Ureter (tissue), 1 donor: ENCODE measurements around the gene ADGRD1. TPM values are rescaled to one million over a fixed set of nuclear protein-coding genes. Genes with fewer than 3 reads are reported as not detected.
"Not testable (repeated sequence)": the region's sequence is repeated elsewhere in the genome, so short reads cannot be mapped to it uniquely, and the experiment has no call there.

Source experiments
- DNase-seq: peaks from one replicate; pipeline ENCODE4 v3.0.0-alpha.2; 2020; ENCODE audit warnings: low spot score
- total RNA-seq: library from RNA; stranded (reverse); gene quantifications from one replicate; pipeline ENCODE4 v1.2.4, GENCODE V29; 2023
- donor health status: DM: yes; HTN: yes; CAD: no.

Gene ADGRD1
- total RNA-seq, 1 donor from 2014 or later, result 80.2 TPM

DNA sequence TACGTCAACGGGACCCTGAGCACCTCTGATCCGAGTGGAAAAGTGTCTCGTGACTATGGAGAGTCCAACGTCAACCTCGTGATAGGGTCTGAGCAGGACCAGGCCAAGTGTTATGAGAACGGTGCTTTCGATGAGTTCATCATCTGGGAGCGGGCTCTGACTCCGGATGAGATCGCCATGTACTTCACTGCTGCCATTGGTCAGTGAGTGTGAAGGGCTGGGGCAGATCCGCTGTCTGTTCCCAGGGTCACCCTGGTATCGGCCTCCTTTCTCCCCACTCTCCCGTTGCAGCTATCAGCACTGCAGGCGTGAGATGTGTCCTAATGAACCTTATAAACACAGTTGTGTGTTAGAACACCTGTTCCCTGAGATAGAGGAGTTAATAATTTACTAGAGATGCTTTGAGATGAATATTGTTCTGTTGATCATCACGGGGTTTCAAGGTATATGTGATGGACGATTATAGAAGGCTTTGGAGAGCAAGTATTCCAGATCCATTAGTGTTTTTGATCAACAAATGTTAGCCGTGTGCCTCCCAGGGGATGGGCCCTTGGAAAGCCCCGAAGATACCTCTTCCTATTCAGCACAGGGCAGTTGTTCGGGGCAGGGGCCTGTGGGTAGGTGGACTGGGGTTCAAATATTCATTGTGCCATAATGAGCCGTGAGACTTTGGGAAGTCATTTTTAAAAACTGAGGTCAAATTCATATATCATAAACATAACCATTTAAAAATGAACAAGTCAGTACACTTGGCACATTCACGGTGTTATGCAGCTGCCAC, 33.6 kb downstream of the ADGRD1 start:
- DNase-seq, result no peak

GRCh38 chr12:130988261-130988660, 34.6 kb downstream of the ADGRD1 start:
- DNase-seq, result no peak

- DNase-seq, result no peak
These were observed 35.0 kb downstream of the ADGRD1 start for GRCh38 chr12:130988751-130989150.

DNA sequence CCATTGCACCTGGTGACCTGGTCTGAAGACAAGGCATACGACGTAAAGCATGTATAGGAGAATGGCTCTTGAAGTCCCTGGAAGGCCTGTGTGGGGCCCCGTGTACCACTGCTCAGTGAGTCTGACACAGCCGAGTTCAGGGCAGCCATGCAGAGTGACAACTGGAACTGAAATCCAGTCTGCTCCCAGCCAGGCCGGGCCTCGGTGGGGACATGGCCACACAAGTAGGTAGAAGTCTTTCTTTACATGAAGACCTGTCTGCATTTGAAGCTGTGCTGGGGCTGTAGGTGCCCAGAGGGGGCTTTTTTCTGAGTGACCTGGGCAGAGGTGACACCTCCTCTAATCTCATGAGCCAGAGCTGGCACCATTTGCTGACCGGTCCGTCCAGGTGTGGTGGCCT, 35.7 kb downstream of the ADGRD1 start:
- no peak for DNase-seq

- DNase-seq, result no peak
These were observed 36.3 kb downstream of the ADGRD1 start for GRCh38 chr12:130990034-130990433.

- DNase-seq, result no peak
These were observed 38.7 kb downstream of the ADGRD1 start for GRCh38 chr12:130992448-130992847.

DNA sequence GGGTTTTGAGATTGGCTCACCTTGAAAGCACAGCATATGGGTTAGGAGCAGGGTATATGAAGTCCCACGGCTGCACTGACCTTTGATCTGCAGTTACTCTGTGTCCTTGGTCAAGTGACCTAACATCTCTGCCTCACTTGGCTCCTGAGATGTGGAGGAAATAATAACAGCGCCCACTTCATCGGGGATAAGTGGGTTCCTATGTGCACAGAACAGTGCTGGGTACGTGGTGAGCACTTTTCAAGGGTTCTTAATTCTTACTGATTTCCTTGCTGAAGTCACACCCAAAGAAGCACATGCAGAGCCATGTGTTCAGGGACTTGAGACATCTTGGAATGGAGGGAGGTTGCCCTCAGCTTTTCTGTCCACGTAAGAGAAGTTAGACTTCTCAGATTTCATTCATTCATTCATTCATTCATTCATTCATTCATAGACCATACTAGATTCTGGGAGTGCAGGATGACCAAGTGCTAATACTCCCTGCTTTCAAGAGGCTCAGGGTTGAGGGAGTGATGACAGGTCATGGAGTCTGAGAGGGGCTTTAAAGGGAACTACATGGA, 39.4 kb downstream of the ADGRD1 start:
- no peak for DNase-seq

DNA sequence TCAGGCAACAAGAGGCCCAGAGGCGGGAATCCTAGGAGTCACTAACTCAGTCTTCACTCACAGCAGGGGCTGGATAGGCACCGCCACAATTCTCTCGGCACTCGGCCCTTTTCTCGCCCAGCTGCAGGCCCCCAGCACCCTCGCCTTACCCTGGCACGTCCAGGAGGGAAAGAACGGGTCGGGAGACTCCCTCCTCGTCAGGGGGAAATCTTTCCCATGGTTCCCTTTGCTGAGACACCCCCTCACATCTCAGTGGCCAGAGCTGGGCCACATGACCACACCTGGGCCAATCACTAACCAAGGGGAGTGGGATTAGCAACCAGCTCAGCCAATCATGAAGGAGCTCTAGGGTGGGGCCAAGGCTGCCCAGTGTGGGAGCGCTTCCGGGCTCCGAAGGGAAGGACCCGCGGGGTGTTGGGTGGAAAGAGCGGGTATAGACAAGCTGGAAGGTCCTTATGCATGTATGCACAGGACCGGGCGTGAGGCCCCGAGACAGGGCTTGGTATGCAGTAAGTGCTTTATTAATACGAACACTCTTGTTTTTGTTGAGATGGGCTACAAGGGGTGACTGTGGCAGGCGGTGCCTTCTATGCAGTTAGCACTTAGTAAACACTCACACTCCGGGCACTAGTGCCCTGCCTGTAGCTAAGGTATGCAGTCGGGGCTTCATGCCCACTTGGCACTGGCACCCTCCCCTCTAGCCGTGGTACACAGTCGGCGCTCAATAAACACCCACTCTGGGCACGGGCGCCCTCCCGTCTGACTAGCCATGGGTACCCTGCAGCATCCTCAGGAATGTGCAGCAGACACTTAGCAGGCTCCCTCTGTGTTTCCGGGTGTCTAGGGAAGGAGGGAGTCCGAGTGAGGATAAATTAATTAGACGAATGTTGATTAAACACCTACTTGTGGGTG, 40.3 kb downstream of the ADGRD1 start:
- no peak for DNase-seq

- DNase-seq, result no peak
These were observed 41.2 kb downstream of the ADGRD1 start for GRCh38 chr12:130994821-130995375.

DNA sequence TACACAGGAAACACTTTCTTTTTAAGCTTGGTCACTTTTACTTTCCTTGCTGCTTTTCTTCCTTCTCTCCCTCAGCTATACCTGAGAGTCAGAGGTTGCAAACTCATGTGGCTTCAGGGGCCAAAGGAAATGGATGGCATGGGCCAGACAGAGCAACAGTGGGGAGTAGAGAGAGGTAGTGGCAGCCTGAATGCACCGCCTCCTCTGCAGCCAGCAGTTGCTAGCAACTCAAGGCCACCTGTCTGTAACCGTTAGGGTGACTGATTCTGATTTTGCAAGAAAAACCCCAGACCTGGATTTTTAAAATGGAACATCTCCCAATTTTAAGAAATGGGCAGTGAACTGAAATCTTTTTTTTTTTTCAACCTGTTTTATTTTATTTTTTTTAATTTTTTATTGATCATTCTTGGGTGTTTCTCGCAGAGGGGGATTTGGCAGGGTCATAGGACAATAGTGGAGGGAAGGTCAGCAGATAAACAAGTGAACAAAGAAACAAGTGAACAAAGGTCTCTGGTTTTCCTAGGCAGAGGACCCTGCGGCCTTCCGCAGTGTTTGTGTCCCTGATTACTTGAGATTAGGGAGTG, 41.8 kb downstream of the ADGRD1 start:
- not testable (repeated sequence) for DNase-seq

GRCh38 chr12:130998136-130998535, 44.4 kb downstream of the ADGRD1 start:
- DNase-seq, result no peak

DNA sequence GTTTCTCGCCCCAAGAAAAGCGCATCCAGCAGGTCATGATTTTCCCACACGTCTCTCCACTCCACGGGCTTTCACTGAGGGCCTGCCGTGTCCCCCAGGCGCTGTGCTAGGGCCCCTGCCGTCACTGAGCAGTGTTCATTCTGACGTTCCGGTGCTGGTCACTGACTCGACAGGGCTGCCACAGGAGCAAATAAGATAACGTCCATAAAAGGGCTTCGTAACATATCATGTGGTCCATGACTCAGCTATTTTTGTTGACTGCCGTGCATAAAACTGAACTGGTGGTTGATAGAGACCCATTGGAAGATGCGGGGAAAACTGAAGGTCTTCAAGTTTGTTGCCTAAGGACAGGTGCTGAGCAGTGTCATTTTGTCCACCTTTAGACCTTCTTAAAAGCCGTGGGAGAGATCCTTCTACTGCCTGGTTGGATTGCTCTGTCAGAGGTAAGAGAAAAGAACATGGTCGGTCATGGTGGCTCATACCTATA, 46.3 kb downstream of the ADGRD1 start:
- no peak for DNase-seq

DNA sequence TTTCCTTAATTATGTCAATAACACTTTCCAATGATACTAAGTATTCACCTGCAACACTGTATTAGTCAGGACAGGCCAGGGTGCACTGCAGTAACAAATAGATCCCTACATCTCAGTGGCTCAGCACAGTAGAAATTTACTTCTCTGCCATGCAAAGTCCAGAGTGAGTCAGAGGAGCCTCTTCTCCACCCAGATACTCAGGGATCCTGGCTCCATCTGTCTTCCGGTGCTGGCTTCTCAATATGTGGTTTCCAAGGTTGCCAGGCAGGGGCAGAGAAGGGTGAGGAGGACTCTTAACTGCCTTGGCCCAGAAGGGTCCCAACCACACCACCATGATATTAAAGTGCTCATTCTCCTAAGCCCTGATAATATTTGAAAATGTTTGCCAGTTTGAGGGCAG, 47.8 kb downstream of the ADGRD1 start:
- no peak for DNase-seq

- no peak for DNase-seq
These were observed 48.5 kb downstream of the ADGRD1 start for GRCh38 chr12:131002216-131002631.

DNA sequence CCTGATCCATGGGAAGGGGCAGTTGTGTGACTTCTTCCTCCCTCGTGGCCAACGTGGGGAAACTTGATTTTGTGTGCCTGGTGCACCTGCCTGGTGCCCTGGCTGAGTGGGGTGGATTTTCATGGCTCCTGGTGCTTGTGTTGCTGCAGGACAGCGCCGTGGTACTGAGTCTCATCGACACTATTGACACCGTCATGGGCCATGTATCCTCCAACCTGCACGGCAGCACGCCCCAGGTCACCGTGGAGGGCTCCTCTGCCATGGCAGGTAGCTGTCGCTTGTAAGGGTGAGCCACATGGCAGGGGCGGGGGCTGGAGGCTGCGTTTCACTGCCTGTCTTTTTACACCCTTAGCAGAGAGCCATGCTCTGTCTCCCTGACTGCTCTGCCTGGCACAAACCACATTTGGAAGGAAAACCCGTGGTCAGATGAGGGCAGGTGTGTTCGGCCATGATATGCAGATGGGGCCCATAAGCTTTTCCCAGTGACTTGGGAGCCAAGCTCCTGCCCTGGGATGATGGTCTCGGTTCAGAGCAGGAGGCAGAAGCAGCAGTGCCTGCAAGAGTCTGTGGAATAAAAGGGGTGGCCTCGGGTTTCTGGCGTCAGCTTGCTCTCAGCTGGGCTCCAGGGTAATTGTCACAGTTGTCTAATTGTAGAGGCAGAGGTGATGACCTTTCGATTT, 49.5 kb downstream of the ADGRD1 start:
- no peak for DNase-seq

DNA sequence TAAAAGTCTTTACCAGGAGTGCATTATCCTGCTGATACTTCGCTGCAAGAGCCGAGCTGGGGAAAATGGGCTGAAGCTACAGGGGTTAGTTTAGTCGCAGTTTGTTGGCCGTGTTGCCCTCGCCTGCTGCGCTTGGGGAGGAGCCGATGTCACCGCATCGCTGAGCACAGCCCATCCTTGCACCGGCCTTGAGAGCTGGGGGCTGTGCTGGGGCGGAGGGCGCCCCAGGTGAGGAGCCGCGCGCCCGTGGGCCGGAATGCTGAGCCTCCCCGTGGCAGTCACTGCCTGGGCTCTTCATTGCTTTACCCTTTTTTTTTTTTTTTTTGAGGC, 50.0 kb downstream of the ADGRD1 start:
- no peak for DNase-seq

DNA sequence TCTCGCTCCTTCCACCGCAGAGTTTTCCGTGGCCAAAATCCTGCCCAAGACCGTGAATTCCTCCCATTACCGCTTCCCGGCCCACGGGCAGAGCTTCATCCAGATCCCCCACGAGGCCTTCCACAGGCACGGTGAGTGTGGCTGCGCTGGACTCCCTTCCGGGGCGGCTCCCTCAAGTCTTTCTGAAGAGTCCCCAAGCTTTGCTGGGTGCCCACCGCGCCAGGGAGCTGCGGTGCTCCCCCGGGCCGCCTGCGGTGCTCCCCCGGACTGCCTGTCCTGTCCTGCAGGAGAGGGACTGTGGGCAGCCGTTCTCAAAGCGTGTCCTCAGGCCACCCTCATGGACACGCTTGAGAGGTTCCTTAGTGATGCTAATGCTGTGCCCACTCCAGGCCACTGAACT, 50.5 kb downstream of the ADGRD1 start:
- no peak for DNase-seq

DNA sequence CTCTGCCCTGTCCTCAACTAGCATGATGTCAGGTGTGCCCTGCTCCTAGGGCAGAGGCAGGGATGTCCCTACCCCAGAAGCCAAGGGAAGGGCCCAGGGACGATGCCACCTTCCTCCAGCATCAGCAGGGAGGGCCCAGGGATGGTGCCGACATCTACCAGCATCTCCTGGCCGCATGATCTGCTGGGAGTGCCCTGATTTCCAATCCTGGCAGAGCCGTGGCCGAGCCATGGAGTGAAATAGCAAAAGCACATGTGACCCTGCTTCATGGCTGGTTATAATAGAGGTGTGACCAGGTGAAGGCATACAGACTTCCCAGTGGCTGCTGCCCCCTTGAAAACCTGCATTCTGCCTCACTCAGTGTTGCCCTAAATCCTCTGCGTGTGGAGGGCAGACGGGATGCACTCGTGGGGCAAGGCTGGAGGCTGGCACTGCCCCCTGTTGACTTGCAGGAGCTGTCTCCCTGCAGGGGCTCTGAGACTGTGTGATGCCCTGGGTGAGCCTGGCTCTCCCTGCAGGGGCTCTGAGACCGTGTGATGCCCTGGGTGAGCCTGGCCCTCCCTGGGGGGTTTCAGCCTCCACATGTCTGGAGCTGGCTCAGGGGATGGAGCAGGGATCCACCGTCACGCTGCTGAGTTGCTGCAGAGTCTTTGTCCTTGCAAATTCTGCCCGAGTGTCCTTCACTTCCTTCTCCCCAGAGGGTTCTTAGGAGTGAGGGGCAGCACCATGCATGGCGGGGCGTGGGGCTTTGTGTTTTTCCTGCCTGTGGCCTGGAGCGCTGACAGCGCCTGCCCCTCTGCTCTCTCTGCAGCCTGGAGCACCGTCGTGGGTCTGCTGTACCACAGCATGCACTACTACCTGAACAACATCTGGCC, 51.7 kb downstream of the ADGRD1 start:
- DNase-seq, result no peak

DNA sequence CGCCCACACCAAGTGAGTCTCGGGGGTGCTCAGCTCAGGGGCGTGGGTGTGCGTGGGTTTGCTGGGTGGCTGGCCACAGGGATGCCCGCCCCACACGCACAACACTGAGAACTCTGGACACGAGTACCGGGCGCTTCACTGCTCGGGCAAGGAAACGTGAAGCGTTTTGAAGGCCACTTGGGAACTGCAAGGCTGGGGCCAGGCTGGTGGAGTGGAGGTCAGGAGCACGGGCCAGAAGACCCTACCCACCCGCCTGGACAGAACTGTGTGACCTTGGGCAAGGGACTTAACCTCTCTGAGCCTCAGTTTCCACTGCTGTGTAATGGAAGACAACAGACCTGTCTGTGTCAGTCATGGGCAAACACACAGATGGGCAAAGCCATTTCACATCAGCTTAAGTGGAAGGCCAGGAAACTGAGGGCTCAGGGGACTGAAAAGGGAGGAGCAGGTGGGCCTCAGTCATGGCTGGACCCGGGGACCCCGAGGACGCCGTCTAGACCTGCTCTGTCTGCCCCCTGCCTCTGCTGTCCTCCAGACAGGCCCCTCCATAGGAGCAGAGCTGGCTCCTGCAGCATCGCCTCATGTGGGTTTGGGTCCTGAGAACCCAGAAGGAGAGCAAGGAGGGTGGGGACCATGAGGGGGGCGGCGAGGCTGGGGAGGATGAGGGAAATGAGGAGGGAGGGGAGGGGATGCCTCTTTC, 52.5 kb downstream of the ADGRD1 start:
- DNase-seq, result no peak
